CD14-positive monocyte (primary cell): Measurements from ENCODE around the gene ROBO1. TPM values are rescaled to one million over a fixed set of nuclear protein-coding genes. Genes with fewer than 3 reads are reported as not detected.

ENCODE experiments used
- DNase-seq, 3 donors: peaks; one replicate each; pipeline ENCODE4 v3.0.0-alpha.2; 2011 to 2022
- H2AFZ ChIP-seq: 2 replicates; pipeline ENCODE4 v1.6.0; 2012; ENCODE audit warnings: mild to moderate bottlenecking, low read depth, low read length, inconsistent platforms; ENCODE audit not compliant: insufficient read depth, poor library complexity, severe bottlenecking
- H3K27ac ChIP-seq, 2 donors: 1 replicate in 1 of 2; 2 replicates in 1 of 2; pipeline ENCODE4 v1.5.1; 2012 to 2013; ENCODE audit warnings: low read length in 2 of 2, control low read depth in 1 of 2, inconsistent platforms in 1 of 2, low read depth in 1 of 2, mild to moderate bottlenecking in 1 of 2
- H3K27me3 ChIP-seq, 2 donors: one replicate each; pipeline versions ENCODE4 v1.6.0 to v1.6.1; 2011 to 2013; ENCODE audit warnings: low read length in 2 of 2; ENCODE audit not compliant: control insufficient read depth in 2 of 2, insufficient read depth in 2 of 2
- H3K36me3 ChIP-seq, 2 donors: replicated peaks in 1 of 2; 1 replicate in 1 of 2; 2 replicates in 1 of 2; pipeline versions ENCODE4 v1.5.1 to v1.6.1; 2012 to 2013; ENCODE audit warnings: low read length in 2 of 2, control low read depth in 1 of 2, inconsistent platforms in 1 of 2, mild to moderate bottlenecking in 1 of 2; ENCODE audit not compliant: insufficient read depth in 2 of 2, control insufficient read depth in 1 of 2
- H3K4me1 ChIP-seq, 2 donors: 1 replicate in 1 of 2; 2 replicates in 1 of 2; pipeline versions ENCODE4 v1.5.1 to v1.6.1; 2012 to 2013; ENCODE audit warnings: low read length in 2 of 2, control low read depth in 1 of 2, inconsistent platforms in 1 of 2, mild to moderate bottlenecking in 1 of 2, moderate library complexity in 1 of 2; ENCODE audit not compliant: insufficient read depth in 2 of 2, control insufficient read depth in 1 of 2
- H3K4me2 ChIP-seq: replicated peaks from 2 replicates; pipeline ENCODE3; 2012; ENCODE audit warnings: low read length, moderate library complexity, mild to moderate bottlenecking; ENCODE audit not compliant: poor library complexity, severe bottlenecking; ENCODE audit errors: extremely low read depth
- H3K4me3 ChIP-seq, 3 experiments: fragments of 200-600 bp in 1 of 3; sonication (generic) in 1 of 3; replicated peaks in 1 of 3; 1 replicate in 2 of 3; 2 replicates in 1 of 3; pipeline ENCODE4 v1.5.1; 2011 to 2013; ENCODE audit warnings: low read length in 3 of 3, mild to moderate bottlenecking in 3 of 3, control low read depth in 2 of 3, low read depth in 2 of 3, inconsistent platforms in 1 of 3, moderate library complexity in 1 of 3
- H3K79me2 ChIP-seq: 2 replicates; pipeline ENCODE4 v1.6.0; 2012; ENCODE audit warnings: mild to moderate bottlenecking, control low read depth, inconsistent platforms, low read length, moderate library complexity; ENCODE audit not compliant: insufficient read depth
- H3K9ac ChIP-seq: 2 replicates; pipeline ENCODE4 v1.6.0; 2017; ENCODE audit warnings: low read length, mild to moderate bottlenecking; ENCODE audit not compliant: insufficient read depth, poor library complexity, severe bottlenecking
- H3K9me3 ChIP-seq, 2 donors: replicated peaks in 1 of 2; 1 replicate in 1 of 2; 2 replicates in 1 of 2; pipeline versions ENCODE4 v1.5.1 to v1.6.1; 2012 to 2013; ENCODE audit warnings: low read length in 2 of 2, control low read depth in 1 of 2; ENCODE audit not compliant: control insufficient read depth in 1 of 2, insufficient read depth in 1 of 2
- H4K20me1 ChIP-seq: 2 replicates; pipeline ENCODE4 v1.6.0; 2012; ENCODE audit warnings: mild to moderate bottlenecking, low read length, control low read depth, moderate library complexity; ENCODE audit not compliant: insufficient read depth
- H3K27ac Mint-ChIP-seq, 7 donors: one replicate each; pipeline ENCODE4 v1.8.0; 2020; ENCODE audit warnings: mild to moderate bottlenecking in 7 of 7, mixed read lengths in 7 of 7, moderate library complexity in 6 of 7, inconsistent platforms in 2 of 7
- H3K27me3 Mint-ChIP-seq, 3 donors: one replicate each; pipeline ENCODE4 v1.8.0; 2021 to 2022; ENCODE audit warnings: low read depth in 3 of 3, mild to moderate bottlenecking in 3 of 3, mixed read lengths in 3 of 3, moderate library complexity in 3 of 3, inconsistent platforms in 1 of 3
- H3K36me3 Mint-ChIP-seq, 2 donors: one replicate each; pipeline ENCODE4 v1.8.0; 2020; ENCODE audit warnings: mixed read lengths in 2 of 2, inconsistent platforms in 1 of 2, mild to moderate bottlenecking in 1 of 2
- H3K4me1 Mint-ChIP-seq: one replicate; pipeline ENCODE4 v1.8.0; 2020; ENCODE audit warnings: mild to moderate bottlenecking, mixed read lengths
- H3K4me3 Mint-ChIP-seq, 2 donors: one replicate each; pipeline ENCODE4 v1.8.0; 2020; ENCODE audit warnings: mild to moderate bottlenecking in 2 of 2, mixed read lengths in 2 of 2, moderate library complexity in 1 of 2
- H3K9me3 Mint-ChIP-seq, 7 donors: one replicate each; pipeline ENCODE4 v1.8.0; 2020 to 2022; ENCODE audit warnings: mixed read lengths in 7 of 7, mild to moderate bottlenecking in 6 of 7, moderate library complexity in 6 of 7, inconsistent platforms in 2 of 7
- CTCF ChIP-seq: fragments of 200-600 bp; IDR thresholded peaks from one replicate; pipeline ENCODE4 v1.8.0; 2022; ENCODE audit warnings: antibody characterized with exemption, mild to moderate bottlenecking
- WGBS: methylation state at CpG from one replicate; pipeline ENCODE4 v1.1.5; 2013; ENCODE audit warnings: missing lambda C conversion rate; ENCODE audit not compliant: insufficient coverage; 5-methylcytosine and 5-hydroxymethylcytosine counted together
- intact Hi-C, 2 donors: fragments of 100-400 bp; cut with micrococcal nuclease; formaldehyde crosslinking; loops; one replicate each; pipeline versions ENCODE4 v1.15.0 to v1.15.1; 2023
- polyA plus RNA-seq, 3 donors: library from polyadenylated mRNA; depleted of rRNA in 1 of 3; unstranded in 2 of 3; stranded (reverse) in 1 of 3; fragments of 300-500 nt in 2 of 3; fragments of >200 nt in 1 of 3; fragmentation: Illumina TruSeq in 2 of 3; gene quantifications; 1 replicate in 2 of 3; 2 replicates in 1 of 3; pipeline ENCODE4 v1.2.3, GENCODE V29; 2012 to 2021

ROBO1 gene
- polyA plus RNA-seq, 3 donors, result 0.09 to 0.10 TPM; not detected in 1

GRCh38 chr3:79019924-79020173 is 747.9 kb downstream of the ROBO1 start:
- intact Hi-C loops, result no loop called here
- peaks cover 0 to 8% of the 10 kb centered on the region in 2 donors for H3K9me3 ChIP-seq
- no peak for DNase-seq
- Mint-ChIP-seq H3K27ac (peak overlapping the region in 1 of 7 donors; percentile 18), H3K27me3 (peaks cover 0 to 17% (median 10%) of the 10 kb centered on the region in 3 donors), H3K36me3 (peaks cover 0 to 4% of the 10 kb centered on the region in 2 donors), H3K4me1 (peaks cover 6% of the 10 kb centered on the region), H3K9me3 (peaks cover 0 to 8% (median 5%) of the 10 kb centered on the region in 7 donors), H3K4me3 (peak overlapping the region in 1 of 2 donors; percentile 78)
- H2AFZ ChIP-seq, result no peak overlapping the region
- TF ChIP-seq CTCF, result no peak
- no peaks in the 10 kb centered on the region for H3K36me3 ChIP-seq
- no peaks in the 10 kb centered on the region for H3K79me2 ChIP-seq
- H3K4me1 ChIP-seq, result peaks cover 2 to 6% of the 10 kb centered on the region in 2 donors
- H4K20me1 ChIP-seq, result no peaks in the 10 kb centered on the region
- no peak overlapping the region for H3K4me3 ChIP-seq
- H3K4me2 ChIP-seq, result no peak overlapping the region
- H3K27ac ChIP-seq, result no peak overlapping the region
- H3K27me3 ChIP-seq, result peaks cover 29 to 45% of the 10 kb centered on the region in 2 donors
- H3K9ac ChIP-seq, result no peak overlapping the region

- H3K27ac Mint-ChIP-seq, result peak overlapping the region in 1 of 7 donors; percentile 18
- intact Hi-C loops, result no loop called here
- DNase-seq, result no peak
- Histone ChIP-seq H3K4me3 (peak overlapping the region in 1 of 3 experiments; percentile 58), H3K79me2 (no peaks in the 10 kb centered on the region), H3K9me3 (peaks cover 0 to 8% of the 10 kb centered on the region in 2 donors), H3K4me2 (peak overlapping the region; percentile 57), H3K4me1 (peaks cover 2 to 6% of the 10 kb centered on the region in 2 donors), H3K9ac (no peak overlapping the region), H3K27me3 (peaks cover 29 to 45% of the 10 kb centered on the region in 2 donors), H2AFZ (peak overlapping the region; percentile 65), H3K36me3 (no peaks in the 10 kb centered on the region), H4K20me1 (no peaks in the 10 kb centered on the region), H3K27ac (no peak overlapping the region)
- peaks cover 0 to 4% of the 10 kb centered on the region in 2 donors for H3K36me3 Mint-ChIP-seq
- H3K4me1 Mint-ChIP-seq, result peaks cover 6% of the 10 kb centered on the region
- H3K4me3 Mint-ChIP-seq, result peak overlapping the region; percentile 64 to 78
- H3K9me3 Mint-ChIP-seq, result peaks cover 0 to 8% (median 5%) of the 10 kb centered on the region in 7 donors
- WGBS, result 1% methylated on average over 39 of the region's 40 CpGs
- no peak for TF ChIP-seq CTCF
- peaks cover 0 to 17% (median 10%) of the 10 kb centered on the region in 3 donors for H3K27me3 Mint-ChIP-seq
Observed at GRCh38 chr3:79019137-79019923, 748.5 kb downstream of the ROBO1 start.
